Testis (tissue), 3 donors: ENCODE results near the gene SATB1. TPM values are rescaled to one million over a fixed set of nuclear protein-coding genes. Genes with fewer than 3 reads are reported as not detected.

ENCODE experiments used
- DNase-seq: peaks from one replicate; pipeline ENCODE4 v3.0.0-alpha.2; 2019
- H3K27ac ChIP-seq, 2 donors: fragments of 200-600 bp; sonication (generic); one replicate each; pipeline ENCODE4 v1.5.1; 2019
- H3K27me3 ChIP-seq: fragments of 200-600 bp; sonication (generic); one replicate; pipeline ENCODE4 v1.5.1; 2019
- H3K36me3 ChIP-seq: fragments of 200-600 bp; sonication (generic); one replicate; pipeline ENCODE4 v1.5.1; 2017; ENCODE audit warnings: low read depth; ENCODE audit errors: missing control alignments
- H3K4me1 ChIP-seq: fragments of 200-600 bp; sonication (generic); one replicate; pipeline ENCODE4 v1.5.1; 2019
- H3K4me3 ChIP-seq, 2 donors: fragments of 200-600 bp; sonication (generic); one replicate each; pipeline ENCODE4 v1.5.1; 2017 to 2019
- H3K9me3 ChIP-seq: fragments of 200-600 bp; sonication (generic); one replicate; pipeline ENCODE4 v1.5.1; 2017
- CTCF ChIP-seq, 3 experiments: fragments of 450-650 bp in 2 of 3; fragments of 200-600 bp in 1 of 3; sonication (generic) in 1 of 3; IDR thresholded peaks; one replicate each; pipeline ENCODE4 v1.5.1; 2016 to 2019; ENCODE audit warnings: antibody characterized with exemption in 3 of 3, mild to moderate bottlenecking in 2 of 3, moderate library complexity in 1 of 3
- POLR2A ChIP-seq: fragments of 450-650 bp; IDR thresholded peaks from one replicate; pipeline ENCODE4 v1.6.1; 2017; ENCODE audit warnings: antibody characterized with exemption, mild to moderate bottlenecking, moderate library complexity
- WGBS, 2 donors: methylation state at CpG; one replicate each; pipeline ENCODE4 v1.1.5; 2018; 5-methylcytosine and 5-hydroxymethylcytosine counted together
- intact Hi-C: fragments of 100-400 bp; cut with DNase I; formaldehyde crosslinking; loops from one replicate; pipeline ENCODE4 v1.15.1; 2023; ENCODE audit warnings: low total_unique reads
- polyA plus RNA-seq: library from polyadenylated mRNA; stranded (reverse); fragments of 350-450 nt; fragmentation: Illumina TruSeq; extraction: RNeasy Lipid Tissue Mini Kit (QIAGEN cat#74804); gene quantifications from one replicate; pipeline ENCODE4 v1.2.3, GENCODE V29; 2014; ENCODE audit warnings: low read depth, low replicate concordance; ENCODE audit not compliant: insufficient read depth
- total RNA-seq, 2 donors: library from RNA; depleted of rRNA; stranded (reverse); fragments of >200 nt; gene quantifications; one replicate each; pipeline ENCODE4 v1.2.3, GENCODE V29; 2016

Gene SATB1
- total and polyA plus RNA-seq, 3 donors from 2014 or later, result 12.6 to 44.4 (median 36.1) TPM

- Histone ChIP-seq H3K27ac (no peak overlapping the region), H3K4me1 (no peaks in the 10 kb centered on the region), H3K9me3 (no peaks in the 10 kb centered on the region), H3K36me3 (no peaks in the 10 kb centered on the region), H3K27me3 (no peaks in the 10 kb centered on the region), H3K4me3 (no peak overlapping the region)
- intact Hi-C loops, result no loop called here
- DNase-seq, result no peak
- 95 to 96% methylated on average over 4 of the region's 4 CpGs for WGBS, 2 donors
- TF ChIP-seq CTCF (IDR thresholded peaks at IDR 0.05) (no peak), POLR2A (no peak)
Observed at GRCh38 chr3:18346097-18346496, 79.0 kb downstream of the SATB1 start.

DNA sequence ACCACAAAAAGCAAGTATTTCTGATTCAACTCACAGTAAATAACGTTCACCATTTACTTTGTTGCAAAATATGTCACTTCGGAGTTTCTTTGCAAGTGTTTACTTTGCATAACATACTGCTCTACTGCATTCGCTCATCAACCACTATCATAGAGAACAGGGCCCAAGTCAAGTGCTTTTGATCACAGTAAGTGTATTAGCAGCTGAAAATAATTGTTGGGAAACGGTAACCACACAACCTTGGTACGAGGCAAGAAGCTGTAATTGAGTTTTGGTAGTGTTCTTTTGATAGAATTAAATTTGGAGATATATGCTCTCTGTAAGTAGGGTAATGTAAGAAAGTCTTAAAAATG is 80.1 kb downstream of the SATB1 start:
- 68 to 71% methylated on average over 5 of the region's 5 CpGs for WGBS, 2 donors
- TF ChIP-seq CTCF (IDR thresholded peaks at IDR 0.05), result no peak
- no peak for TF ChIP-seq POLR2A
- H3K27me3 ChIP-seq, result no peaks in the 10 kb centered on the region

DNA sequence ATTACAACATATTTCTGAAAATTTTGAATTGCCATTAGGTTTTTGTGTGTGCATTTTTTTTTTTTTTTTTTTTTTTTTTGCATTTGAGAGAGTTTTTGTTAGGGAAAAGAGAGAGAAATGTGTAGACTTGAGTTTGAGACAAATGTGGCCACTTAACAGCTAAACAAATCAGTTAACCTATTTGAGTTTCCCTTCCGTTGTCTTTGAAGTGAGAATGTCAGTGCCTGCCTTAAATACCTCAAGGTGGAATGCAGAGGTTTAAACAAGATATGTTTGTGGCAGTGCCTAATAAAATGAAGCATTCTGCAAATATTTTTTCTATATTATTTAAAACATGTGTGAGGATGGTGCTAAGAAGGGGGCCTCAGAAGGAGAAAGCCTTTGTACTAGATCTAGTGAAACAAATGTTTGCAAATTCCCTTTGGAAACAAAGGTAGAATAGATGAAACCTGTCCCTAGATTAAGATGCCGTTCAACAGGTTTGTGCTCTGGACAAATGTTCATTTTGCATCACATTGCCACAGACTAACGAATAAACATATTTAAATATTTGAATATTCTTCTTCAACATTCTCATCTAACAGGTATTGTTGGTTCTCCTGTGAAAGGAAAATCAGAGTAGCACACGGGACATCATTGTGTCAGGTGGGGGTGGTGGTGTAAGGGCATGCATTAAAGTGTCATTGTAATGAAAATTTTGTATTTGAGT is 80.7 kb downstream of the SATB1 start:
- Histone ChIP-seq H3K36me3 (no peaks in the 10 kb centered on the region), H3K4me1 (no peaks in the 10 kb centered on the region), H3K9me3 (no peaks in the 10 kb centered on the region), H3K27me3 (no peaks in the 10 kb centered on the region), H3K4me3 (no peak overlapping the region), H3K27ac (no peak overlapping the region)
- intact Hi-C loops, result no loop called here
- TF ChIP-seq CTCF (IDR thresholded peaks at IDR 0.05) (no peak), POLR2A (no peak)
- no peak for DNase-seq
- WGBS, 2 donors, result 83 to 88% methylated on average over 4 of the region's 4 CpGs

More for the DNA sequence above, 80.1 kb downstream of the SATB1 start:
- no peak for DNase-seq
- intact Hi-C loops, result no loop called here
- Histone ChIP-seq H3K4me3 (no peak overlapping the region), H3K9me3 (no peaks in the 10 kb centered on the region), H3K4me1 (no peaks in the 10 kb centered on the region), H3K36me3 (no peaks in the 10 kb centered on the region), H3K27ac (no peak overlapping the region)

DNA sequence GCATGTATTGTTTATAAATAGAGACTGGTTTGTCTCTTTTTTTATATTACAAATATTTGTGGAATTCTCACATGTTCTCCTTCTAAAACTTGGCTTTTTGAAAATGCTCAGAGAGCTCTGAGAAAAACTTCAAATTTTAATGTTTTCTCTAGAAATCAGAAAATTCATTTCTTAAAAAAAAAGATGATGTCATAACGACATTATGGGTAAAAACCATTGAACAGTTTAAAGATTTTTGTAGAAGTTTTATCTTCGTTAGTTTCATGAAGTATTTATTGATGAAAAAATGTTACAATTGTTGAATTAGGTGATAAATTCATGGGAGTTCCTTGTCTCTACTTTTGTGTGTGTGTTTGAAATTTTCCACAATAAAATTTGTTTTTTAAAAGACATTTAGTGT is 81.3 kb downstream of the SATB1 start:
- TF ChIP-seq CTCF (IDR thresholded peaks at IDR 0.05) (no peak), POLR2A (no peak)
- Histone ChIP-seq H3K9me3 (no peaks in the 10 kb centered on the region), H3K27ac (no peak overlapping the region), H3K4me3 (no peak overlapping the region), H3K27me3 (no peaks in the 10 kb centered on the region), H3K36me3 (no peaks in the 10 kb centered on the region), H3K4me1 (no peaks in the 10 kb centered on the region)
- intact Hi-C loops, result no loop called here
- 68 to 83% methylated on average over 2 of the region's 2 CpGs for WGBS, 2 donors
- no peak for DNase-seq
